CD4-positive, alpha-beta memory T cell (primary cell): ENCODE data around the gene CHAD. TPM values are rescaled to one million over a fixed set of nuclear protein-coding genes. Genes with fewer than 3 reads are reported as not detected.

Experiments
- CTCF ChIA-PET: fragments of 350-600 bp; sonication (Branson Sonifier 250); formaldehyde crosslinking; loops from one replicate; lab custom pipeline; 2021; ENCODE audit warnings: inconsistent platforms; ENCODE audit not compliant: partially characterized antibody; lab: Charles Lee
- POLR2A ChIA-PET: fragments of 350-600 bp; sonication (Branson Sonifier 250); formaldehyde crosslinking; loops from one replicate; lab custom pipeline; 2021; ENCODE audit not compliant: partially characterized antibody; lab: Charles Lee
- DNase-seq, 5 donors: peaks; one replicate each; pipeline versions ENCODE4 v3.0.0 to v3.0.0-alpha.2; 2020 to 2022; ENCODE audit warnings: mixed read lengths in 1 of 5
- H3K27ac ChIP-seq: one replicate; pipeline ENCODE4 v1.7.0; 2013; ENCODE audit warnings: low read depth, low read length
- H3K27me3 ChIP-seq: 2 replicates; pipeline ENCODE4 v1.7.0; 2013; ENCODE audit warnings: mild to moderate bottlenecking, low read length, moderate library complexity; ENCODE audit not compliant: insufficient read depth
- H3K36me3 ChIP-seq: 2 replicates; pipeline ENCODE4 v1.7.0; 2013; ENCODE audit warnings: mild to moderate bottlenecking, low read length, moderate library complexity; ENCODE audit not compliant: insufficient read depth
- H3K4me1 ChIP-seq: 2 replicates; pipeline ENCODE4 v1.7.0; 2013; ENCODE audit warnings: mild to moderate bottlenecking, low read length, moderate library complexity; ENCODE audit not compliant: insufficient read depth
- H3K4me3 ChIP-seq, 2 donors: one replicate each; pipeline ENCODE4 v1.7.0; 2013; ENCODE audit warnings: low read length in 2 of 2, mild to moderate bottlenecking in 1 of 2
- H3K9me3 ChIP-seq, 2 donors: one replicate each; pipeline ENCODE4 v1.7.0; 2013; ENCODE audit warnings: low read length in 2 of 2, control low read depth in 1 of 2; ENCODE audit not compliant: control insufficient read depth in 1 of 2
- H3K27ac Mint-ChIP-seq, 7 donors: one replicate each; pipeline ENCODE4 v1.8.0; 2020 to 2021; ENCODE audit warnings: mixed read lengths in 7 of 7, mild to moderate bottlenecking in 6 of 7, inconsistent platforms in 3 of 7, moderate library complexity in 3 of 7
- H3K27me3 Mint-ChIP-seq, 2 donors: one replicate each; pipeline ENCODE4 v1.8.0; 2020 to 2021; ENCODE audit warnings: mixed read lengths in 2 of 2
- H3K36me3 Mint-ChIP-seq, 2 donors: one replicate each; pipeline ENCODE4 v1.8.0; 2020 to 2021; ENCODE audit warnings: mixed read lengths in 2 of 2, inconsistent platforms in 1 of 2, mild to moderate bottlenecking in 1 of 2
- H3K4me1 Mint-ChIP-seq, 4 donors: one replicate each; pipeline ENCODE4 v1.8.0; 2020 to 2021; ENCODE audit warnings: mixed read lengths in 4 of 4, mild to moderate bottlenecking in 1 of 4
- H3K4me3 Mint-ChIP-seq, 8 donors: one replicate each; pipeline ENCODE4 v1.8.0; 2020 to 2021; ENCODE audit warnings: mixed read lengths in 8 of 8, mild to moderate bottlenecking in 7 of 8, moderate library complexity in 6 of 8, inconsistent platforms in 3 of 8
- H3K9me3 Mint-ChIP-seq, 8 donors: one replicate each; pipeline ENCODE4 v1.8.0; 2020 to 2021; ENCODE audit warnings: mixed read lengths in 8 of 8, mild to moderate bottlenecking in 5 of 8, inconsistent platforms in 3 of 8, moderate library complexity in 1 of 8
- intact Hi-C: fragments of 100-400 bp; cut with micrococcal nuclease; formaldehyde crosslinking; loops from one replicate; pipeline ENCODE4 v1.15.1; 2023
- polyA plus RNA-seq, 2 donors: library from polyadenylated mRNA; unstranded; fragments of 300-500 nt; fragmentation: Illumina TruSeq; gene quantifications; one replicate each; pipeline ENCODE4 v1.2.3, GENCODE V29; 2021
- total RNA-seq, 2 experiments: library from RNA; stranded (reverse); gene quantifications; one replicate each; pipeline ENCODE4 v1.2.3, GENCODE V29; 2021

The CHAD gene, protein sequence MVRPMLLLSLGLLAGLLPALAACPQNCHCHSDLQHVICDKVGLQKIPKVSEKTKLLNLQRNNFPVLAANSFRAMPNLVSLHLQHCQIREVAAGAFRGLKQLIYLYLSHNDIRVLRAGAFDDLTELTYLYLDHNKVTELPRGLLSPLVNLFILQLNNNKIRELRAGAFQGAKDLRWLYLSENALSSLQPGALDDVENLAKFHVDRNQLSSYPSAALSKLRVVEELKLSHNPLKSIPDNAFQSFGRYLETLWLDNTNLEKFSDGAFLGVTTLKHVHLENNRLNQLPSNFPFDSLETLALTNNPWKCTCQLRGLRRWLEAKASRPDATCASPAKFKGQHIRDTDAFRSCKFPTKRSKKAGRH
- not detected for total RNA-seq
- polyA plus RNA-seq = under 1 TPM in 1 of 2 donors, not detected in 1; 0.64 TPM

DNA sequence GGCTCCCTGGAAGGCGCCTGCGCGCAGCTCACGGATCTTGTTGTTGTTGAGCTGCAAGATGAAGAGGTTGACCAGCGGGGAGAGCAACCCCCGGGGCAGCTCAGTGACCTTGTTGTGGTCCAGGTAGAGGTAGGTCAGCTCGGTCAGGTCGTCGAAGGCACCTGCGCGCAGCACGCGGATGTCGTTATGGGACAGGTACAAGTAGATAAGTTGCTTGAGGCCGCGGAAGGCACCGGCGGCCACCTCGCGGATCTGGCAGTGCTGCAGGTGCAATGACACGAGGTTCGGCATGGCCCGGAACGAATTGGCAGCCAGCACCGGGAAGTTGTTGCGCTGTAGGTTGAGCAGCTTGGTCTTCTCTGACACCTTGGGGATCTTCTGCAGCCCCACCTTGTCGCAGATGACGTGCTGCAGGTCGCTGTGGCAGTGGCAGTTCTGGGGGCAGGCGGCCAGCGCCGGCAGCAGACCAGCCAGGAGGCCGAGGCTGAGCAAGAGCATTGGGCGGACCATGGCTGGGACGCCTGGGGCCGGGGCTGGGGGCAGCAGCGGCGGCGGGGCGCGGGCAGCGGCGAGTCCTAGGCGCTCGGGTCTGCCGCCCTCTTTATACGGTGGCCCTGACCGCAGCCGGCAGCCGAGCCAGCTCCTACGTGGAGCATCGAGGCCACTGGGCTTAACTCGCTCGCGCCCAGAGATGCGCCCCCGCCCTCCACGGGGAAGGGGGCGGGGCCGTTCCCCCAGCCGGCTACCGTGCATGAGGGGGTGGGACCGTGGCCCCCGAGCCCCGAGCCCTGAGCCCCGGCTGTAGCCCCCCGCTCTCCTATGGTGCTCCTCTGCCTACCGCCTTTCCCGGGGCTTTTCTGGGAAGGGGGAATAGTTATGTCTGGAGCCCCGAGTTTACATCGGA lies at the start of gene CHAD:
Gene CHAD (minus strand): TSS at position 577 of the 904 bp plus-strand sequence. CDS start 67 bp downstream, at position 510.
- H3K27me3 Mint-ChIP-seq = peaks cover 8 to 16% of the 10 kb centered on the region in 2 donors
- intact Hi-C loops = no loop called here
- no peaks in the 10 kb centered on the region for H3K36me3 Mint-ChIP-seq
- no peaks in the 10 kb centered on the region for H3K9me3 ChIP-seq
- peak in 1 of 5 donors; percentile 12 for DNase-seq
- no peaks in the 10 kb centered on the region for H3K36me3 ChIP-seq
- peaks cover 3% of the 10 kb centered on the region for H3K4me1 ChIP-seq
- ChIA-PET POLR2A (no interaction called here), CTCF (interaction anchor here (0.9 to 1.0 kb wide), 2 partner anchors 8 to 11 kb away, joined by 3 to 4 read pairs; no protein-coding TSS in a partner anchor)
- peaks cover 17% of the 10 kb centered on the region for H3K27me3 ChIP-seq
- no peaks in the 10 kb centered on the region for H3K9me3 Mint-ChIP-seq
- no peak within 1 kb of the TSS for H3K27ac ChIP-seq
- H3K4me3 Mint-ChIP-seq = peak within 1 kb of the TSS in 6 of 8 donors; percentile 27 to 70 (median 50)
- H3K4me1 Mint-ChIP-seq = peaks cover 4 to 23% (median 14%) of the 10 kb centered on the region in 4 donors
- H3K27ac Mint-ChIP-seq = peak within 1 kb of the TSS in 1 of 7 donors; percentile 18
- H3K4me3 ChIP-seq = peak within 1 kb of the TSS in 1 of 2 donors; percentile 28

DNA sequence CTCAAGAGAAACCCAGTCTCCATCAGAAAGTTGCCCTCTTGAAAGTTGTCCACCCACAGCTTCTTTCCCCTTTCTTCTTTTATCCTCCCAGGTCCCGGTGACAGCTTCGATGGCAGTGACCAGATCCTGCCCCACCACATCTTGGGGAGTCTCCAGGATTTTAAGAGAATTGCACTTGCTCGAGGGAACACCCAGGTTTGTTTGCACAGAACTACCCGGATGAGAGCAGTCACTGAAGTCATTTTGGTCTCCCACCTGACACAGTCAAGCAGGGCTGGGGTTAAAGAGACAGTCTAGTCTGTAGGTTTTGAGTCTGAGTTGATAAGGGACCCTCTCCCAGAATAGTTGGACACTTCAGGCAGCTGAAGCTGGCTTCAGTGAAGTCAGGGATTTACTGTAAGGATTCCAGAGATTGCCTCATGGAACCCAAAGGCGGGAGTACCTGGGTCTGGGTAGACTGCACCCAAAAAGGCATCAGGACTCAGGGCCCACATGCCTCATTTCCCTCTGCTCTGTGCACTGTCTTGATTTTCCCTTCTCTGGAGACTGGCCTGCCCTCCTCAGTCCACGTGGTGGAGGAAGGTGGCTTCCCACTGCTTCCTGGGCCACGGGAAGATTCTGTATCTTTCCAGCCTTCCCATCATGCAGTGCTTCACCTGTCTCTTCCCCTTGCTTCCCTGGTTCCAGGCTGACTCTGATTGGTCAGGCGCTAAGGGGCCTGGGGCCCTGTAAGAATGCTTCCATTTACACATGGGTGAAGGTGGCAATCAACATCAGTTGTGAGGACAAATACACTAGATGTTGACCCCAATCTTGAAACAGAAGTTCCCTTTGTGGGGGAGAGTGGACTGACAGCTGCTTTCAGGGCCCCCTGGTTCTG lies 49.1 kb upstream of the CHAD start:
- Mint-ChIP-seq H3K27me3 (no peaks in the 10 kb centered on the region), H3K4me1 (peaks cover 6 to 18% (median 12%) of the 10 kb centered on the region in 4 donors), H3K36me3 (no peaks in the 10 kb centered on the region), H3K27ac (peak overlapping the region in 2 of 7 donors; percentile 41 to 72), H3K4me3 (peak overlapping the region in 3 of 8 donors; percentile 32 to 71 (median 59)), H3K9me3 (no peaks in the 10 kb centered on the region)
- Histone ChIP-seq H3K9me3 (no peaks in the 10 kb centered on the region), H3K27ac (no peak overlapping the region), H3K4me1 (peaks cover 16% of the 10 kb centered on the region), H3K36me3 (no peaks in the 10 kb centered on the region), H3K4me3 (no peak overlapping the region), H3K27me3 (no peaks in the 10 kb centered on the region)
- POLR2A ChIA-PET = no interaction called here
- no peak for DNase-seq
- CTCF ChIA-PET = interaction anchor here (2.9 kb wide), 1 partner anchor 15 kb away, joined by 17 read pairs; no protein-coding TSS in a partner anchor
- intact Hi-C loops = no loop called here

DNA sequence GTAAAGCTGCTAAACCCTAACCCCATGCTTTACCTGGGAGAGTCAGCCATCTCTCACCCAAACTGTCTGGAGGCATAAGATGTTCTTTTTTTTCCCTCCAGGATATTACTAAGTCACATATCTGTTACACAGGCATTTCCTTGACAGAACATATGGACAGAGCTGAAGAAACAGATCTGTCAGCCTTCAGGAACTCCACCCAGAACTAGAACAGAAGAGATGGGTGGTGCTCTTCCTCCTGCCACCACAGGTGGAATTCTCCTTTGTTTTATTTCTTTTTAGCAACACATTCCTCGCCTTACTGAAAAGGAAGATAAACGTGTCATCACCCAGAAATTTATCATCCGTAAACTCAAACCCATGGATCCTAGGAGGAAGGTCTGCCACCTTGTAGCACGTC lies 48.3 kb upstream of the CHAD start:
- H3K9me3 ChIP-seq = no peaks in the 10 kb centered on the region
- H3K27ac ChIP-seq = no peak overlapping the region
- intact Hi-C loops = no loop called here
- H3K27me3 ChIP-seq = no peaks in the 10 kb centered on the region
- peaks cover 16% of the 10 kb centered on the region for H3K4me1 ChIP-seq
- Mint-ChIP-seq H3K27me3 (no peaks in the 10 kb centered on the region), H3K9me3 (no peaks in the 10 kb centered on the region), H3K4me1 (peaks cover 6 to 23% (median 14%) of the 10 kb centered on the region in 4 donors), H3K4me3 (peak overlapping the region in 3 of 8 donors; percentile 32 to 71 (median 61)), H3K27ac (peak overlapping the region in 4 of 7 donors; percentile 13 to 72 (median 54)), H3K36me3 (no peaks in the 10 kb centered on the region)
- no peaks in the 10 kb centered on the region for H3K36me3 ChIP-seq
- ChIA-PET CTCF (interaction anchor here (2.9 kb wide), 1 partner anchor 15 kb away, joined by 17 read pairs; no protein-coding TSS in a partner anchor), POLR2A (no interaction called here)
- DNase-seq = no peak
- H3K4me3 ChIP-seq = no peak overlapping the region

DNA sequence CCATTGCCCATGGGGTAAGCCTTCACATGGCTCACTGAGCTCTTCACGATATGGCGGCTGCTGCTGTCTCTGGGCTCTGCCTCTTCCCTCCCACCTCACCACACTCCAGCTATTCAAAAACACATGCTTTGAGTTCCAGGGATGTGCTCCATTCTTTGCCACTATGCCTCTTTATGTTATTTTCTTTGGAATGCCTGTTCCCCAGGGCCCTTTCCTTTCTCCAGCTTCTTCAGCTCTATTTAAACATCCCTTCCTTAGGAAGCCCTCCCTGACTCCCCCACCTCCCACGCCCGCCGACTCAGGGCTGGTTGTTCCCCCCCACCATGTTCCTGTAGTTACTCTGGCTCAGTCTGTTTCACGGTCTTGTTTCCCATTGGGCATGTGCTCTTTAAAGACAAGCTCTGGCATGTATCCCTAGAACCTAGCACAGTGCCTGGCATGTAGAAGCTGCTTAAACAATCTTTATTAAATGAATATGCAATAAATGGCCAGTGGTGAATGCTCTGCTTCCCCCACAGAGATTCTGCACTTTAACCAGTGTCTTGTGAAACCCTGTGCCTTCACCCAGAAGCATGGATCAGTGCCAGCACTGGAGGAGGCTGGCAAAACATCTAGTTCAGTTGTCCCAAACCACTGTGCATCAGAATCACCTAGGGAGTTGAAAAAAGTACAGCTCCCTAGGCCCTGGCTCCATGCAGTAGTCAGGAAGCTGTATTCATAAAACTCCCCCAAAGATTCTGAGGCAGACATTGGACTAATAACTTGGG lies 46.4 kb upstream of the CHAD start:
- Mint-ChIP-seq H3K27ac (no peak overlapping the region), H3K4me1 (peaks cover 18 to 39% (median 27%) of the 10 kb centered on the region in 4 donors), H3K27me3 (no peaks in the 10 kb centered on the region), H3K36me3 (no peaks in the 10 kb centered on the region), H3K9me3 (no peaks in the 10 kb centered on the region), H3K4me3 (no peak overlapping the region)
- Histone ChIP-seq H3K4me1 (peaks cover 30% of the 10 kb centered on the region), H3K27me3 (no peaks in the 10 kb centered on the region), H3K9me3 (no peaks in the 10 kb centered on the region), H3K36me3 (no peaks in the 10 kb centered on the region), H3K27ac (no peak overlapping the region), H3K4me3 (no peak overlapping the region)
- no peak for DNase-seq
- ChIA-PET CTCF (interaction anchor here (0.5 to 2.9 kb wide), 3 partner anchors 13 to 109 kb away, joined by 3 to 17 read pairs (median 3); no protein-coding TSS in a partner anchor), POLR2A (no interaction called here)
- intact Hi-C loops = no loop called here

DNA sequence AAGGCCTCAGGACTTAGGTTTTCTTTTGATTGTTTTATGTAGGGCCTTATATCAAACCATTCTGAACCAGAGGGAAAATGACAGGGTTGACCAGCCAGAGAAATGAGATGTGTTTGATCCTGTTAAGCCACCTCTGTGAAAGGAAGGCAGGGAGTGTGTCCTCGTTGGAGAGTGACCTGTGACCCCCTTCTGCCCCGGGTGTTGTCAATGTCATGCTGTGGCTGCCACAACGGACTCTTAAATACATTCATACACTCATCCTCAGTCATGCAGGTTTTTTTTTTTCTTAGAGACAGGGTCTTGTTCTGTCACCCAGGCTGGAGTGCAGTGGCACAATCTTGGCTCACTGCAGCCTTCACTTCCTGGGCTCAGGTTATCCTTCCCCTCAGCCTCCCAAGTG lies 45.7 kb upstream of the CHAD start:
- DNase-seq = no peak
- H3K36me3 ChIP-seq = no peaks in the 10 kb centered on the region
- intact Hi-C loops = no loop called here
- CTCF ChIA-PET = no interaction called here
- no peaks in the 10 kb centered on the region for H3K36me3 Mint-ChIP-seq
- POLR2A ChIA-PET = no interaction called here
- no peak overlapping the region for H3K27ac Mint-ChIP-seq
- H3K4me1 ChIP-seq = peaks cover 36% of the 10 kb centered on the region
- peaks cover 18 to 45% (median 31%) of the 10 kb centered on the region in 4 donors for H3K4me1 Mint-ChIP-seq
- H3K4me3 ChIP-seq = no peak overlapping the region
- H3K27me3 Mint-ChIP-seq = no peaks in the 10 kb centered on the region
- no peak overlapping the region for H3K4me3 Mint-ChIP-seq
- no peak overlapping the region for H3K27ac ChIP-seq
- H3K9me3 Mint-ChIP-seq = no peaks in the 10 kb centered on the region
- no peaks in the 10 kb centered on the region for H3K9me3 ChIP-seq
- no peaks in the 10 kb centered on the region for H3K27me3 ChIP-seq

DNA sequence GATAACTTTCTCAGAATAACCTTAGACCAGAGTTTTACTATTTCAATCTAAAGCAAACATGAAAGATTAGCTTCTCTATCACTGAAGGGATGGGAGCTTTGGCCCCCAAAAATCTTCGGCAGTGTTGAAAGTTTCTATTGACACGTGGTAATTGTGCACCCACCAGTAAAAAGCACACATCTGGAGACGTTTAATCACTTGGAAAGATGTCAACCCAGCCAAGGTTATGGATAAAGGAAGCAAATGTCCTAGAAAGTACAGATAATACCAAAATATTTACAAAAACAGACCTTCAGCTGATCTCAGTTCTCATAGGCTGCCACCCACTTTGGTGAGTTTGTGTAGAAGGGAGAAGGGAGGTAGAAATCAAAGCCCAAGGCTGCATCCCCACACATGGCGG lies 44.8 kb upstream of the CHAD start:
- no peak overlapping the region for H3K27ac Mint-ChIP-seq
- intact Hi-C loops = no loop called here
- Histone ChIP-seq H3K27ac (no peak overlapping the region), H3K36me3 (no peaks in the 10 kb centered on the region), H3K4me1 (peaks cover 43% of the 10 kb centered on the region), H3K9me3 (no peaks in the 10 kb centered on the region), H3K4me3 (no peak overlapping the region), H3K27me3 (no peaks in the 10 kb centered on the region)
- ChIA-PET POLR2A (no interaction called here), CTCF (interaction anchor here (0.7 kb wide), 1 partner anchor 12 kb away, joined by 3 read pairs; no protein-coding TSS in a partner anchor)
- H3K9me3 Mint-ChIP-seq = no peaks in the 10 kb centered on the region
- DNase-seq = no peak
- H3K4me1 Mint-ChIP-seq = peaks cover 24 to 54% (median 39%) of the 10 kb centered on the region in 4 donors
- peaks cover 0 to 3% of the 10 kb centered on the region in 2 donors for H3K36me3 Mint-ChIP-seq
- no peaks in the 10 kb centered on the region for H3K27me3 Mint-ChIP-seq
- no peak overlapping the region for H3K4me3 Mint-ChIP-seq
